NCI-H748 (cell line): Measurements from ENCODE around the gene DMPK.
A peak's percentile ranks its signal among the peaks of the same experiment; 100 is the strongest.

ENCODE experiments used
- DNase-seq: peaks from one replicate; lab custom pipeline; 2025; ENCODE audit not compliant: unreplicated experiment; lab: John Stamatoyannopoulos, UW

Gene DMPK

DNA sequence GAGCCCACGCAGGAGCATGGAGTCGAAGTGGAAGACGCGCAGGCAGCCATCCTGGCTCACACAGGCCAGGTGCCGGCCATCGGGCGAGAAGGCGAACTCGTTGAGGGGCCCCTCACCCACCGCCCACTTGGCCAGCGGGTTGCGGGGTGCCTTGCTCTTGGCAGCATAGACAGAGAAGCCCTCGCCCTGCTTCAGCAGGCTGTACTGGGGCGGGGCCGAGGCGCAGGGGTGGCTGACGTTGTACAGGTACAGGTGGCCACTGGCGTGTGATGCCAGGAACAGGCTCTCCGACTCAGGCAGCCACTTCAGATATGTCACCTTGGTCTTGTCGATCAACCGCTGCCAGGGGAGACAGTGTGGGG, 4.2 kb upstream of the DMPK start:
- no peak for DNase-seq

GRCh38 chr19:45785781-45786532, 3.7 kb upstream of the DMPK start:
- DNase-seq: no peak

GRCh38 chr19:45785097-45785496, 2.8 kb upstream of the DMPK start:
- no peak for DNase-seq

GRCh38 chr19:45784096-45784495, 1.8 kb upstream of the DMPK start:
- DNase-seq: no peak

DNA sequence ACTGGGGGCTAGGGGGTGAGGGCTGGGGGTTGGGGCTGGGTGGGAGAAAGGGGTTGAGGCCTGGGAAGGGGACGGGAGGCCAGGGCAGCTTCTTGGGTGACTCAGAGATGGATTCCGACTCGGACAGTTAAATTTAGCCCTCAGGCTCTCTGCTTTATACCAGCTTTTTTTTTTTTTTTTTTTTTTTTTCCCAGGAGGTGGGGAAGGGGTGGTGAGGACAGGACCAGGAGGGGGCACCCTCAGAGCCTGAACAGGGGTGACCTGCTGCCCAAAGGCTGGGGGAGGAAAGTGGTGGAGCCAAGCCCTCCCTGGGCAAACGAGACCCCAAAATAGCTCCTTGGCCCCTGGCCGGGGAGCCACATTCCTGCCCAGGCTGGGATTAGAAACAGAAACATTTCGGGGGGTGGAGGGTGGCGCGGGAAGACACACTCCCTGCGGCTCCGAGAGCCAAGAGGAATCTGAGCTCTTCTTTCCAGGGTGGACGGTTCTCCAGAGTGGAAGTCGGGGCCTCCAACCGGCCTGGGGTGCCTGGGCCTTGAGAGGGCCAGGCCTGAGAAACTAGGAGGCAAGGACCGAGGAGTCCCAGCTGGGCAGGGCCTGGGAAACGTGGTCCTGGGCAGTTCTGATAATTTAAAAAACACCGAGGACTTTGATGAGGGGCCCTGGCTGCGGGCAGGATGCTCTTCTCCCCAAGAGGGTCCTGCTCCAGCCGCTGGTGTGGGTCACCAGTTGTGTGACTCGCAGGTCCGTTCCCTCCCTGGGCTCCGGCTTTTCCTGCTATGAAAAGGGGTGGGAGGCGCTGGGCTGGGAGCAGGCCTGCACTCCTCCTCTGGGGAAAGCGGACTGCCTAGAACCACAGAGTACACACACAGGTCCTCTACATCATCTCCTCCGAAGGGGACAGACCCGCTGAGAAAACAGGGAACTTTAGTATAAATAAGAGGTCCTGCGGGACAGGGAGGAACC, 813 bp upstream of the DMPK start:
- no peak for DNase-seq

DNA sequence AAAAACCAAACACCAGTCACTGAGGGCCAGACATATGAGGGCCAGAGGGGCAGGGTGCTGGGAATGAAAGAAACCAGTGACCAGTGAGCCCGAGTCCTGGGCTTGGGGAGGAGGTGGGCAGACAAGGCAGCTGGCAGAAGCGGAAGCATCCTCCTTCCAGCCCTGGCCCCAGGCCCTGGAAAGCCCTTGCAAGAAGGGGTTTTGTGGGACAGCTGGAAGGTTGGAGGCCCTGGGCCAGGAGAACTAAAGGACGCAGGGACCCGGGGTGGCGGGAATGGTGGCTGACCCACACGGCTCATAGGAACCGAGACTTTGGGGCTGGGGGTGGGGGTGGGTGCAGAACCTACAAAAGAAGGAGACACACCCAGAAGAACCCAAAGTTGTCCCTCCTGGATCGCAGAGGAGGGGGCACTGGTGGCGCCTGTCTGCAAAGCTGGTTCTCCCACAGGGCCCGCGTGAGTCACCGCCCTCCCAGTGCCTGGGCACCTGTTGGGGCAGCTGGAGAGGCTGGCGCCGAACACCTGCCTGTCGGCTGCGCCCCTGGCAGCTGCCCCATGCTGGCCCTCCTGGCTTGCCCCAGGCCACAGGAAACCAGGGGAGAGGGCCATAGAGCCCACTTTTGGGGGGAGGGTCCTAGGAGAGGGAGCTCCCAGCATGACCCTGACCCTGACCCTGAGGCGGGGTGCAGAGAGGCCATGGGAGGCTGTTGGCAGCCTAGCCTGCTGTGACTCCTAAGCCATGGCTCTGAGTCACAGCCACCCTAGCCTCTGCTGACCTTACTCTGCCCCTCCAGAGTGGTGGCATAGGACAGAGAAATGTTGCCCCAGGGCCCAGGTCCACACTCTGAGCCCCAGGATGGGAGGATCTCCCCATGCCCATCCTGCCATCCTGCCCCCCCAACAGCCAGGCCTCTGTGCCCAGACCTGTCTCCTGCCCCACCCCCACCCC, 802 bp downstream of the DMPK start:
- peak; percentile 73 for DNase-seq

- no peak for DNase-seq
Observed at GRCh38 chr19:45780448-45781213, 1.7 kb downstream of the DMPK start.

- no peak for DNase-seq
Observed at GRCh38 chr19:45780146-45780447, 2.2 kb downstream of the DMPK start.

- peak; percentile 90 for DNase-seq
Observed at GRCh38 chr19:45779231-45780145, 2.8 kb downstream of the DMPK start.

DNA sequence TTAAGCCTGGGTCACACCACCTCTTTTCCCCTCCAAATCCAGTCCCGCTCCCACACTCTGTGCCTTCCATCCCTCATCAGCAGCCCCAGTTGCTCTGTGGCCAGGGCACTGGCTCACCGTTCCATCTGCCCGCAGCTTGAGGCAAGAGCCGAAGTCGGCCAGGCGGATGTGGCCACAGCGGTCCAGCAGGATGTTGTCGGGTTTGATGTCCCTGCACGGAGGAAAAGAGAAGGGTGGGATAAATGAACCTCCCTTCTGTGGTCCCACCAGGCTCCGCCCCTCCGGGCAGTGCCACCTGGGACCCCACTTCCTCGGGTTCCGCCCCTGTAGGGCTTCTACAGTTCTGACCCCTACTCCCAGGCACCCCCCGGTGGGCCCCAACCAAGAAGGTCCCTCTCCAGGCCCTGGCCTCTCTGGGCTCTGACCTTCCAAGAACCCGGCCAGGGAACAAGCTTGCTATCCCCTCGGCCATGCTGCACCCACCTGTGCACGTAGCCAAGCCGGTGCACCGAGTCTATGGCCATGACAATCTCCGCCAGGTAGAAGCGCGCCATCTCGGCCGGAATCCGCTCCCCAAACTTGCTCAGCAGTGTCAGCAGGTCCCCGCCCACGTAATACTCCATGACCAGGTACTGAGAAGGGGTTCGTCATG, 4.2 kb downstream of the DMPK start:
- DNase-seq: no peak

GRCh38 chr19:45777395-45777961, 4.8 kb downstream of the DMPK start:
- DNase-seq: no peak

DNA sequence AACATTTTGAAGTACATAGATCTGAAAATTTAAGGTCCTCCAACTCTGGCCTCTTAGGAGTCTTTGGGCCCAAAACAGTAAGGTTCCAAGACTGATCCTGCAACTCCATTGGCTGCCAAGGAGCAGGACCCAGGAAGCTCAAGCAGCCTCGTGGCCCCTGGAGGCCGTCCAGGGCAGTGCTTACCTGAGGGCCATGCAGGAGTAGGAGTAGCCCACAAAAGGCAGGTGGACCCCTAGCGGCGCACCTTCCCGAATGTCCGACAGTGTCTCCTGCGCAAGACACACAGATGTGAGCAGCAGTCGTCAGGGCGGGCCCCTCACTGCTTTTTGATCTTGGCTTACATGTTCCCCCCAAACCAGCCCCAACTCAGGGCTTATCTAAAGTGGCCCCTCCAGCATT, 7.5 kb downstream of the DMPK start:
- DNase-seq: no peak

GRCh38 chr19:45773384-45773783, 8.9 kb downstream of the DMPK start:
- DNase-seq: no peak

- no peak for DNase-seq
Observed at GRCh38 chr19:45772912-45773311, 9.4 kb downstream of the DMPK start.

- no peak for DNase-seq
Observed at GRCh38 chr19:45772130-45772840, 10.0 kb downstream of the DMPK start.

DNA sequence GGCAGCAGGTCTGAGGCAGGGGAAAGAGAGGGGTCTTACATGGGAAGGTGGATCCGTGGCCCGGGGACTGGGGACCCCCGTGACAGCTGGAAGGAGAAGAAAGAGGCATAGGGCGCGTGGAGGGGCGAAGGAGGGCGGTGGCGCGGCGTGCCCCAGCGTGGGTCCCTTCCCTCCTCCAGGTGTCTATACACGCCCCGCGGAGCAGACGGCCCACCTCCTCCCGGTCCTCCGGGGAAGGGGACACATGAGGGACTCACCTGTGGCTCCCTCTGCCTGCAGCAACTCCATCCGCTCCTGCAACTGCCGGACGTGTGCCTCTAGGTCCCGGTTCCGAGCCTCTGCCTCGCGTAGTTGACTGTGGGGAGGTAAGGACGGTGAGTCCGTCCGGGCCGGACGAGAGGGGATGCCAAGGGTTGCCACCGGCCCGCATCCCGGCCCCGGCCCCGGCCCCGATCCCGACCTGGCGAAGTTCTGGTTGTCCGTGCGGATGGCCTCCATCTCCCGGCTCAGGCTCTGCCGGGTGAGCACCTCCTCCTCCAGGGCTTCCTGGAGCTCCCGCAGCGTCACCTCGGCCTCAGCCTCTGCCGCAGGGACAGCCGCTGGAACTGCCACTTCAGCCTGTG, 10.9 kb downstream of the DMPK start:
- DNase-seq: peak; percentile 29
